Mesodermal cell (in vitro differentiated cells): Measurements from ENCODE around the gene MAP7D2.

ENCODE experiments used
- H3K27ac ChIP-seq: 2 replicates; pipeline ENCODE4 v1.7.0; 2013; ENCODE audit warnings: mild to moderate bottlenecking, low read depth, low read length, moderate library complexity; ENCODE audit not compliant: severe bottlenecking
- H3K36me3 ChIP-seq: 2 replicates; pipeline ENCODE4 v1.7.1; 2013; ENCODE audit warnings: mild to moderate bottlenecking, low read length, moderate library complexity; ENCODE audit not compliant: control insufficient read depth, insufficient read depth
- H3K4me1 ChIP-seq: one replicate; pipeline ENCODE4 v1.7.1; 2013; ENCODE audit warnings: mild to moderate bottlenecking, low read length; ENCODE audit not compliant: insufficient read depth, control insufficient read depth, poor library complexity, severe bottlenecking
- H3K4me3 ChIP-seq: 2 replicates; pipeline ENCODE4 v1.7.0; 2013; ENCODE audit warnings: low read length, control low read depth, mild to moderate bottlenecking; ENCODE audit not compliant: insufficient read depth, poor library complexity, severe bottlenecking; ENCODE audit errors: extremely low read depth
- H3K9me3 ChIP-seq: 2 replicates; pipeline ENCODE4 v1.7.1; 2013; ENCODE audit warnings: mild to moderate bottlenecking, low read length, moderate library complexity; ENCODE audit not compliant: control insufficient read depth
- WGBS, 2 experiments: methylation state at CpG; one replicate each; pipeline ENCODE4 v1.1.5; 2013; ENCODE audit warnings: missing lambda C conversion rate in 2 of 2; ENCODE audit not compliant: insufficient coverage in 2 of 2; 5-methylcytosine and 5-hydroxymethylcytosine counted together

MAP7D2 gene

DNA sequence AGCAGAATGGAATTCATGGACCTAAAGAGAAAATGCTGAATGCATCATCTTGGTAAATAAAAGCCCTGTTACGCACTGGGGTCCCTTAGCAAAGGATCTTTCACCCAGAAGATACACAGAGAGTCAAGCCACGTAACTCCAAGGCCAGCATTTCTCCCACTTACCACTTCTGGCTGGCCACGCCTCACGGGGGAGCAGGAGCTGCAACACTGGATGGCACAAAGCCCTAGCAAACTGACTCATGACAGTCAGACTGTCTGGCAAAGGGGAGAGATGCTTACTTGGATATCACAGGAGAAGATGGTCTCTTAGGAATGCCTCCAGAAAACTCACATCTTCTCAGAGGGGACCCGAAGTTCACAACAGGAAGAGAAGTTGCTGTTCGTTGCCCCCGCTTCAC is 74.5 kb downstream of the MAP7D2 start:
- no peak overlapping the region for H3K4me3 ChIP-seq
- no peaks in the 10 kb centered on the region for H3K36me3 ChIP-seq
- H3K9me3 ChIP-seq = no peaks in the 10 kb centered on the region
- 93 to 100% methylated on average over 2 to 6 of the region's 7 CpGs for WGBS, 2 experiments
- no peak overlapping the region for H3K27ac ChIP-seq
- no peaks in the 10 kb centered on the region for H3K4me1 ChIP-seq

DNA sequence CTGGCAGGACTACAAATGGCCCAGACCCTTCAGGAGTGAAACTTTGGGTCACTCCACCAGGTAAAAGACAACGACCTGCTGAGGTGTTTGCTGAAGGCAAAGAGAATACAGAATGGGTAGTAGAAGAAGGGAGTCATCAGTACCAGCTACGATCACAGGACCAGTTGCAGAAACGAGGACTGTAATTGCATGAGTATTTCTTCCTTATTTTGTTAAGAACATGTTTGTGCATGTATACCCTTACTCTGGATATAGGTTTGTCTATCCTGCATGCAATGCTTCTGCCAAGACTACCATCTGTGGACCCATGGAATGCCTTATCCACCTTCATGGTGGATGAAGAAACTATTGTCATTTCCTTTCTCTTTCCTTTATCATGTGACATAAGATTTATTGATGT is 77.7 kb downstream of the MAP7D2 start:
- no peaks in the 10 kb centered on the region for H3K9me3 ChIP-seq
- no peak overlapping the region for H3K4me3 ChIP-seq
- no peaks in the 10 kb centered on the region for H3K36me3 ChIP-seq
- WGBS, 2 experiments = 88 to 100% methylated on average over 1 of the region's 3 CpGs
- no peak overlapping the region for H3K27ac ChIP-seq
- H3K4me1 ChIP-seq = no peaks in the 10 kb centered on the region

DNA sequence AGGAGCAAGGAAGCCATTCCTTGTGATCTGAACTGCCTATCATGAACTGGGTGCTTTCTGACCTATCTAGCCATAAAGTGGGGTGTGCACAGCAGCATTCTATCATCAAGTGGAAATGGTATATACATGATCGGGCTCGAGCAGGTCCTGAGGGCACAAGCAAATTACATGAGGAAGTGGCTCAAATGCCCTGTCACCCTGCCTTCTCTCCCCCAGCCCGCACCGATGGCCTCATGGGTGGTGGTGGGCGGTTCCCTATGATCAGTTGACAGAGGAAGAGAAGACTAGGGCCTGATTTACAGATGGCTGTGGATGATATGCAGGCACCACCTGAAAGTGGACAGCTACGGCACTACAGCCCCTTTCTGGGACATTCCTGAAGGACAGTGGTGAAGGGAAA is 79.5 kb downstream of the MAP7D2 start:
- no peak overlapping the region for H3K4me3 ChIP-seq
- H3K4me1 ChIP-seq = no peaks in the 10 kb centered on the region
- no peak overlapping the region for H3K27ac ChIP-seq
- H3K36me3 ChIP-seq = no peaks in the 10 kb centered on the region
- WGBS, 2 experiments = no CpG with 5 or more reads among the region's 6 CpGs
- no peaks in the 10 kb centered on the region for H3K9me3 ChIP-seq

DNA sequence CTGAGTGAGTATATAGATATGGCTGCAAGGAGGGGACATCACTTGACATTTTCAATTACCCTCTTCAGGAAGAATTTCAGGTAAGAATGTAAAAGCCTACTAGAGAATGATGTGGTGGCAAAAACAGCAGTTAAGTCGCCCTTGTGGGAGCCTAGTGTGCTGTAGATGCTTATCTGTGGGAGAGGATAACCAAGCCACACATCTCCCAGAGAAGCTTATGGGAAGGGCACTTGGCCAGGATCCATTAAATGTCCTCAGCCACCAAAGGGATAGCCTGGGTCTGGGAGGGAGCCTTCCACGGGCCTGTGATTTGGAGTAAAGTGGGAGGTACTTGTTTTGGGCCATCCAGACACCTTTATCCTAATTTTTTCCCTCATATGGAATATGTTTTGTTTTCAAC is 84.5 kb downstream of the MAP7D2 start:
- H3K27ac ChIP-seq = no peak overlapping the region
- no peaks in the 10 kb centered on the region for H3K36me3 ChIP-seq
- no peaks in the 10 kb centered on the region for H3K4me1 ChIP-seq
- no peaks in the 10 kb centered on the region for H3K9me3 ChIP-seq
- H3K4me3 ChIP-seq = no peak overlapping the region
- no CpG with 5 or more reads among the region's 2 CpGs for WGBS, 2 experiments

DNA sequence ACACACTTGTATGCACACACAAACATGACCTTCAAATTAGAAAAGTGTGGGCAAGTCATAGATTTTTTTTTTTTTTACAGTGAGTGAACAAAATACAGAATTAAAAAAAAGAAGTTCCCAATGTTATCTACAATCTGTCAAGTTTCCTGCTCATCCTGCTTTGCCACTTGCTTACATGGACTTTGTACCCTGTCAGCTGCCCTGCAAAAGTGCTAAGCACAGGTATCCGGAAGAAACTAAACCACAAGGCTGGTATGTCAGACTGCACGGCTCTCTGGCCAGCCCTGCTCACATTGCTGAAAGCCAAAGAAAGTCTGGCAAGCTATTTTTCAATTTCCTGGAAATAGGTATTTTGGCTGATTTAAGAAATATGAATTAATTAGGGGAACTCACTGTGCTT is 87.0 kb downstream of the MAP7D2 start:
- H3K36me3 ChIP-seq = no peaks in the 10 kb centered on the region
- H3K27ac ChIP-seq = no peak overlapping the region
- peaks cover 13% of the 10 kb centered on the region for H3K4me1 ChIP-seq
- 93 to 100% methylated on average over 2 of the region's 2 CpGs for WGBS, 2 experiments
- H3K4me3 ChIP-seq = no peak overlapping the region
- H3K9me3 ChIP-seq = no peaks in the 10 kb centered on the region

DNA sequence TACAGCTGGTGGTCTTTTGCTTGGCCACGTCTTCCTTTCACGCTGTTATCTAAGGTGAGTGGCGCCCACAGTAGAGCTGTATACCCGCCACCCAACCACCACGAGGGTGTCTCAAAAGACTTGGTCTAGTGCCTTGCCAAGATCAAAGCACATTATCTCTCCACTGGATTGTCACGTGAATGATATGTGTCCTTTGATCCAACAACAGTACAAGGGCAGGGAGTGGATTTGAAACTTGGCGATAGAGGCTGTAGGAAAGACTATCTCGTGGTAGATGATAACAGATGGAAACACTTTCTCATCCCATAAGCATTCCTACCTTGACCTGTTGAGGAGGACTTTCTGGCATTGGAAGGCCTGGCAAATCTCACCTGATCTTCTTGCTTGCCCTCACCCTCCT is 88.1 kb downstream of the MAP7D2 start:
- H3K4me3 ChIP-seq = no peak overlapping the region
- WGBS, 2 experiments = 93 to 100% methylated on average over 1 to 3 of the region's 8 CpGs
- H3K4me1 ChIP-seq = peaks cover 13% of the 10 kb centered on the region
- no peak overlapping the region for H3K27ac ChIP-seq
- no peaks in the 10 kb centered on the region for H3K9me3 ChIP-seq
- no peaks in the 10 kb centered on the region for H3K36me3 ChIP-seq

DNA sequence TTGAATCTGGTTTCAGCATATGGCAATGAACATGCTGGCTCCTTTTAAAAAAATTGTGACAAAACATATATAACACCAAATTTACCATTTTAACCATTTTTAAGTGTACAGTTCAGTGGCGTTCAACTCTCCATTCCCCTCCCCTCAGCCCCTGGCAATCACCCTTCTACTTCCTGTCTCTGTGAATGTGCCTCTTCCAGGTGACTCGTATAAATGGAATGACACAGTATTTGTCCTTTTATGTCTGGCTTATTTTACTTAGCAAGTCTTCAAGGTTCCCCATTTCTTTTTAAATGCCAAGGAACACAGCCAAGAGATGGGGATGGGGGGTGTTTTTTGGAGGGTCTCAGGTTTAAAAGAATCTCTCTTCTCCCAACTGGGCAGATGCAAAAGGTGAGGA is 90.4 kb downstream of the MAP7D2 start:
- Histone ChIP-seq H3K9me3 (no peaks in the 10 kb centered on the region), H3K27ac (peak overlapping the region; percentile 45), H3K4me3 (no peak overlapping the region), H3K36me3 (no peaks in the 10 kb centered on the region), H3K4me1 (peaks cover 13% of the 10 kb centered on the region)
- WGBS, 2 experiments = 88% methylated on average over 1 of the region's 2 CpGs; no CpG with 5 or more reads in 1 of the 2 experiments

DNA sequence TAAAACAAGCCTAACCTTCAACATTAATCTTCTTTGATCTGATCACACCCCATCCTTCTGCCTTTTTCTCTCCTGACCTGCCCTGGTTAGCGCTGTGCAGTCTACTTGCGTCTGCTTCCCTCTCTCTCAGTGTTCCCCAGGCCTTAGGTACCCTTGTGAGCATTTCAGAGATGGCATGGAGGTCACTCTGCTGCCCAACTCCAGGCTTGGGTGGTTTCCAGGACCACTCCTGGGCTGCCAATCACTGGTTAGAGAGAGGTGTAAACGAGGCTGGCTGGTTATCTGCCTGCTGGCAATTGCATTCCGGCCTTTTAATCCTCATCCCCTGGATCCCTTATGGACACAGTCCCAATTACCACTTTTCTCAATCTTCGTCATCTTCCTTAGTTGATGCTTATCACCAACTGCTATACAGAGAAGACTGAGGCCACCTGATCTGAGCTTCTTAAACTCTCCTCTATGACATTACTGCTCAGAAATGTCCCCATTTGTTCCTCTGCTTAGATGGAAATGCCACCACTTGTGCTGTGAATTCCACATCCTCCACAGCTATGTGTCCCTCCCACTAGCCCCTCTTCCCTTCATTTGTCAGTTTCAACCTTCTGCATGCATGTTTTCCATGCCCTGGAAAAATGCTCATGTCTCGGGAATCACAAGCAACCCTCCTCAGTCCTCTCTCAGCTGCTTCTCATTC is 96.9 kb downstream of the MAP7D2 start:
- Histone ChIP-seq H3K4me1 (no peaks in the 10 kb centered on the region), H3K27ac (no peak overlapping the region), H3K9me3 (peaks cover 8% of the 10 kb centered on the region), H3K36me3 (no peaks in the 10 kb centered on the region), H3K4me3 (no peak overlapping the region)
- WGBS, 2 experiments = 83 to 89% methylated on average over 2 of the region's 6 CpGs

DNA sequence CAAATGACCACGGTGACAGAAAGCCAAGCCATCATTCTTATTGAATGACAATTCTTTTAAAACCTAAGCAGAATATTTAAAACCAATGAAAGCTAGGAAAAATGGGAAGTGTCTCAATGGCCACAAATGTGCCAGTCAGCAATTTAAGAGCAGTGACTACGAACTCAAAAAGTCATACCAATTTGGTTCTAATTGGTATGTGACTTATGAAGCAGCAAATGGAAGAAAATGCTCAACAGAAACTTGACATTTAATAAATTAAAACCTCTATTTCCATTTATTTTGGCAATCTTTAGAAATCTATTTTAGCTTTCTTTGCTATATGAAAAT is 100.1 kb downstream of the MAP7D2 start:
- no peak overlapping the region for H3K27ac ChIP-seq
- peaks cover 8% of the 10 kb centered on the region for H3K9me3 ChIP-seq
- no peaks in the 10 kb centered on the region for H3K4me1 ChIP-seq
- H3K4me3 ChIP-seq = no peak overlapping the region
- no CpG with 5 or more reads among the region's 2 CpGs for WGBS, 2 experiments
- H3K36me3 ChIP-seq = no peaks in the 10 kb centered on the region

DNA sequence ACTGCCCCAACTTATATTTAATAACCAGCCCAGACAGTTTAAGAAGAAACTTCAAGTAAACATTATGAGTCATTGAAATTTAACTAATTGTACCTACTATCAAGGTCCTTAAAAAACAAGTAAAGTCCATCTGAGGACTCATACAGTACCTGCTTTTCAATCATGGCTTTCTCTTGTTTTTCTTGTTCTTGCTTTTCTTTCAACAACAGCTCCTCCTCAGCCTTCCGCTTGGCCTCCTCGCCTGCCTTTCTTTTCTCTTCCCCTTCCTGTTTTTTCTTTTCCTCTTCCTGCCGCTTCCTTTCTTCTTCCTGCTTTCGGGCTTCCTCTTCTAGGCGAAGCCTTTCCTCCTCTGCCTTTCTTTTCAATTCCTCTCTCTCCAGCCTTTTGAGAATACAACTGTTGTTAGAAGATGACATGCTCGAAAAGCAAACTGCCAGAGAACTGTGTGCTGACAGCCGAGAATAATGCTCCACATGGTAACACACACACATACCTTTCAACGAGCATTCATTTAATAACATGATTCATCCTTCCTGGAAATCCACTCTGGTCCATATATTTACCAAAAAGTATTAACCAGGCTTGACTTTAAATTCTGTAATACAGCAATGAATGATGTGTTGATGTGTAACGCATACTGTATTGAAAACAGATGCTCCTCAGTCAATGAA is 100.6 kb downstream of the MAP7D2 start:
- peaks cover 8% of the 10 kb centered on the region for H3K9me3 ChIP-seq
- no peaks in the 10 kb centered on the region for H3K36me3 ChIP-seq
- H3K27ac ChIP-seq = no peak overlapping the region
- H3K4me3 ChIP-seq = no peak overlapping the region
- 92 to 97% methylated on average over 2 to 5 of the region's 9 CpGs for WGBS, 2 experiments
- no peaks in the 10 kb centered on the region for H3K4me1 ChIP-seq

DNA sequence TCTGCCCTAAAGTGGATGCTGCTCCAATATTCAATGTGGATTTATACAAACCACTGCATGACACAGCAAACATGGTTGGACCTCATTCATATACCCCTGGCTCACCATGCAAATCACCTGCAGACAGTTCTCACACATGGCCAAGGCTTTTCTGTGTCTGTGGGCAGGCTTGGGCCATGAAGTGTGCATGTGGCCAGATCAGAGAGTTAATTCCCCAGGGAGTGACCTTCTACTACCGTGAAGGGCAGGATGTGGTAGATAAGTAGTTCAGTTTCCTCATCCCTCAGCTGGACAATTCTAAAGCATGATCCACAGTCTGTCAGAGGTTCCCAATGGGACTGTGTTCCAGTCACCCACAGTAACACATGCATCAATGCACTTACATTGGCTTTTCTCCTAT is 101.3 kb downstream of the MAP7D2 start:
- no peaks in the 10 kb centered on the region for H3K36me3 ChIP-seq
- H3K9me3 ChIP-seq = peaks cover 8% of the 10 kb centered on the region
- no CpG with 5 or more reads among the region's 1 CpG for WGBS, 2 experiments
- H3K4me3 ChIP-seq = no peak overlapping the region
- H3K27ac ChIP-seq = no peak overlapping the region
- no peaks in the 10 kb centered on the region for H3K4me1 ChIP-seq
